Measurements from ENCODE around the gene NR1I3. TPM values are rescaled to one million over a fixed set of nuclear protein-coding genes. Genes with fewer than 3 reads are reported as not detected.
A peak's percentile ranks its signal among the peaks of the same experiment; 100 is the strongest.

The NR1I3 gene
- total RNA-seq, 2 experiments from 2014 or later: not detected

GRCh38 chr1:161216945-161217712, 20.9 kb downstream of the NR1I3 start:
- Mint-ChIP-seq H3K27ac (peak overlapping the region; percentile 84), H3K9me3 (no peaks in the 10 kb centered on the region), H3K36me3 (peaks cover 21% of the 10 kb centered on the region), H3K27me3 (no peaks in the 10 kb centered on the region), H3K4me1 (peaks cover 52% of the 10 kb centered on the region), H3K4me3 (peak overlapping the region; percentile 40)
- no peak for DNase-seq

- Mint-ChIP-seq H3K27ac (peak within 1 kb of the TSS; percentile 77), H3K27me3 (no peaks in the 10 kb centered on the region), H3K36me3 (peaks cover 28% of the 10 kb centered on the region), H3K9me3 (no peaks in the 10 kb centered on the region), H3K4me1 (peaks cover 47% of the 10 kb centered on the region), H3K4me3 (peak within 1 kb of the TSS; percentile 49)
- DNase-seq: no peak
Measured at GRCh38 chr1:161215076-161215475, 22.9 kb downstream of the NR1I3 start, which contains the start of gene FCER1G. Gene FCER1G, plus strand, starts transcription at chr1:161215295. Its CDS starts 27 bp downstream, at chr1:161215322.

GRCh38 chr1:161214369-161214768, 23.6 kb downstream of the NR1I3 start:
- Mint-ChIP-seq H3K27ac (no peak overlapping the region), H3K36me3 (peaks cover 34% of the 10 kb centered on the region), H3K27me3 (no peaks in the 10 kb centered on the region), H3K4me3 (no peak overlapping the region), H3K4me1 (peaks cover 45% of the 10 kb centered on the region), H3K9me3 (no peaks in the 10 kb centered on the region)
- DNase-seq: no peak

- Mint-ChIP-seq H3K27me3 (no peaks in the 10 kb centered on the region), H3K4me1 (peaks cover 34% of the 10 kb centered on the region), H3K27ac (peak overlapping the region; percentile 71), H3K36me3 (peaks cover 39% of the 10 kb centered on the region), H3K9me3 (no peaks in the 10 kb centered on the region), H3K4me3 (no peak overlapping the region)
- peak; percentile 73 for DNase-seq
Measured at GRCh38 chr1:161209790-161210409, 28.1 kb downstream of the NR1I3 start.

GRCh38 chr1:161207173-161207572, 30.8 kb downstream of the NR1I3 start:
- no peak for DNase-seq

GRCh38 chr1:161206411-161207140, 31.4 kb downstream of the NR1I3 start:
- H3K27ac Mint-ChIP-seq: peak overlapping the region; percentile 66
- peaks cover 37% of the 10 kb centered on the region for H3K36me3 Mint-ChIP-seq
- H3K4me1 Mint-ChIP-seq: peaks cover 44% of the 10 kb centered on the region
- H3K27me3 Mint-ChIP-seq: no peaks in the 10 kb centered on the region
- no peak overlapping the region for H3K4me3 Mint-ChIP-seq
- DNase-seq: no peak
- no peaks in the 10 kb centered on the region for H3K9me3 Mint-ChIP-seq

More at GRCh38 chr1:161207173-161207572, 30.8 kb downstream of the NR1I3 start:
- Mint-ChIP-seq H3K27ac (peak overlapping the region; percentile 66), H3K36me3 (peaks cover 39% of the 10 kb centered on the region), H3K27me3 (no peaks in the 10 kb centered on the region), H3K4me3 (no peak overlapping the region), H3K9me3 (no peaks in the 10 kb centered on the region), H3K4me1 (peaks cover 45% of the 10 kb centered on the region)

- Mint-ChIP-seq H3K4me1 (peaks cover 46% of the 10 kb centered on the region), H3K27me3 (no peaks in the 10 kb centered on the region), H3K27ac (peak within 1 kb of the TSS; percentile 95), H3K4me3 (peak within 1 kb of the TSS; percentile 92), H3K36me3 (peaks cover 23% of the 10 kb centered on the region), H3K9me3 (no peaks in the 10 kb centered on the region)
- DNase-seq: peak; percentile 92
Measured at GRCh38 chr1:161201836-161202712, 35.9 kb downstream of the NR1I3 start, which contains the start of gene NDUFS2. Gene NDUFS2, plus strand, starts transcription at chr1:161202367. Its CDS starts 19 bp downstream, at chr1:161202386.

GRCh38 chr1:161200992-161201835, 36.8 kb downstream of the NR1I3 start:
- H3K27ac Mint-ChIP-seq: peak overlapping the region; percentile 95
- peaks cover 39% of the 10 kb centered on the region for H3K4me1 Mint-ChIP-seq
- no peak for DNase-seq
- H3K36me3 Mint-ChIP-seq: peaks cover 21% of the 10 kb centered on the region
- peak overlapping the region; percentile 92 for H3K4me3 Mint-ChIP-seq
- H3K27me3 Mint-ChIP-seq: no peaks in the 10 kb centered on the region
- no peaks in the 10 kb centered on the region for H3K9me3 Mint-ChIP-seq

- Mint-ChIP-seq H3K36me3 (peaks cover 20% of the 10 kb centered on the region), H3K4me3 (peak overlapping the region; percentile 92), H3K27me3 (no peaks in the 10 kb centered on the region), H3K9me3 (no peaks in the 10 kb centered on the region), H3K4me1 (peaks cover 39% of the 10 kb centered on the region), H3K27ac (peak overlapping the region; percentile 95)
- DNase-seq: peak; percentile 21
Measured at GRCh38 chr1:161200421-161200991, 37.5 kb downstream of the NR1I3 start.

GRCh38 chr1:161199506-161200139, 38.4 kb downstream of the NR1I3 start:
- Mint-ChIP-seq H3K27me3 (no peaks in the 10 kb centered on the region), H3K9me3 (no peaks in the 10 kb centered on the region), H3K36me3 (peaks cover 15% of the 10 kb centered on the region), H3K4me1 (peaks cover 39% of the 10 kb centered on the region), H3K27ac (peak overlapping the region; percentile 95), H3K4me3 (peak overlapping the region; percentile 92)
- no peak for DNase-seq

GRCh38 chr1:161198897-161199431, 39.0 kb downstream of the NR1I3 start, which contains the start of gene ADAMTS4:
Gene ADAMTS4, minus strand, starts transcription at chr1:161199054. Its CDS starts 427 bp downstream, at chr1:161198627.
- H3K4me3 Mint-ChIP-seq: peak within 1 kb of the TSS; percentile 92
- no peaks in the 10 kb centered on the region for H3K27me3 Mint-ChIP-seq
- H3K9me3 Mint-ChIP-seq: no peaks in the 10 kb centered on the region
- H3K4me1 Mint-ChIP-seq: peaks cover 33% of the 10 kb centered on the region
- H3K36me3 Mint-ChIP-seq: peaks cover 9% of the 10 kb centered on the region
- DNase-seq: no peak
- peak within 1 kb of the TSS; percentile 95 for H3K27ac Mint-ChIP-seq

GRCh38 chr1:161198194-161198896, 39.7 kb downstream of the NR1I3 start:
- H3K9me3 Mint-ChIP-seq: no peaks in the 10 kb centered on the region
- peaks cover 3% of the 10 kb centered on the region for H3K36me3 Mint-ChIP-seq
- no peak for DNase-seq
- peaks cover 28% of the 10 kb centered on the region for H3K4me1 Mint-ChIP-seq
- no peaks in the 10 kb centered on the region for H3K27me3 Mint-ChIP-seq
- H3K4me3 Mint-ChIP-seq: no peak overlapping the region
- no peak overlapping the region for H3K27ac Mint-ChIP-seq

Data from activated naive CD8-positive, alpha-beta T cell treated with anti-CD3 and anti-CD28 coated beads for 36 hours (primary cell).